ENCODE data around the gene ADGRB3.

ADGRB3 gene

GRCh38 chr6:69180361-69181067 lies 545.4 kb downstream of the ADGRB3 start:
- no peak for DNase-seq (ENCODE audit: extremely low spot score)
- ChIA-PET CTCF (no interaction called here), POLR2A (no interaction called here)
- TF ChIP-seq CTCF (IDR thresholded peaks at IDR 0.05; ENCODE audit: control extremely low read depth, extremely low read depth, low read depth, missing control alignments), result no peak

GRCh38 chr6:69181964-69182363 lies 546.9 kb downstream of the ADGRB3 start:
- POLR2A ChIA-PET, result no interaction called here
- CTCF ChIA-PET, result no interaction called here
- no peak for DNase-seq (ENCODE audit: extremely low spot score)
- no peak for TF ChIP-seq CTCF (IDR thresholded peaks at IDR 0.05; ENCODE audit: control extremely low read depth, extremely low read depth, low read depth, missing control alignments)

GRCh38 chr6:69185276-69185675 lies 550.2 kb downstream of the ADGRB3 start:
- no peak for TF ChIP-seq CTCF (IDR thresholded peaks at IDR 0.05; ENCODE audit: control extremely low read depth, extremely low read depth, low read depth, missing control alignments)
- no peak for DNase-seq (ENCODE audit: extremely low spot score)
- ChIA-PET POLR2A (no interaction called here), CTCF (no interaction called here)

- CTCF ChIA-PET, result no interaction called here
Observed at GRCh38 chr6:69202768-69203167, 567.7 kb downstream of the ADGRB3 start.

GRCh38 chr6:69216127-69216526 lies 581.0 kb downstream of the ADGRB3 start:
- no peak for TF ChIP-seq CTCF (IDR thresholded peaks at IDR 0.05; ENCODE audit: control extremely low read depth, extremely low read depth, low read depth, missing control alignments)
- DNase-seq (ENCODE audit: extremely low spot score), result no peak
- POLR2A ChIA-PET, result no interaction called here
- CTCF ChIA-PET, result no interaction called here

More at GRCh38 chr6:69202768-69203167, 567.7 kb downstream of the ADGRB3 start:
- POLR2A ChIA-PET, result no interaction called here
- DNase-seq (ENCODE audit: extremely low spot score), result no peak
- TF ChIP-seq CTCF (IDR thresholded peaks at IDR 0.05; ENCODE audit: control extremely low read depth, extremely low read depth, low read depth, missing control alignments), result no peak

- ChIA-PET CTCF (no interaction called here), POLR2A (no interaction called here)
- no peak for DNase-seq (ENCODE audit: extremely low spot score)
- no peak for TF ChIP-seq CTCF (IDR thresholded peaks at IDR 0.05; ENCODE audit: control extremely low read depth, extremely low read depth, low read depth, missing control alignments)
Observed at GRCh38 chr6:69217343-69217742, 582.3 kb downstream of the ADGRB3 start.

Data from GM10248 (cell line).